A673 (cell line): Measurements from ENCODE around the gene SCYGR6. TPM values are rescaled to one million over a fixed set of nuclear protein-coding genes. Genes with fewer than 3 reads are reported as not detected.

Experiments used
- BruUV-seq: library from RNA; stranded (reverse); fragments of 400-500 nt; replicated peaks from 2 replicates; lab custom pipeline; 2021; lab: Mats Ljungman, UMichigan
- CTCF ChIA-PET: fragments of 300-600 bp; sonication (Branson Sonifier 250); formaldehyde crosslinking; loops from one replicate; lab custom pipeline; 2022; ENCODE audit warnings: antibody characterized with exemption; lab: Charles Lee
- POLR2A ChIA-PET: fragments of 300-600 bp; sonication (Branson Sonifier 250); formaldehyde crosslinking; loops from one replicate; lab custom pipeline; 2022; ENCODE audit warnings: antibody characterized with exemption; ENCODE audit not compliant: low non-redundant PET; lab: Charles Lee
- DNase-seq: peaks from one replicate; pipeline ENCODE4 v3.0.0-alpha.2; 2015; ENCODE audit warnings: low spot score
- H3K27ac ChIP-seq: fragments of 200-600 bp; sonication (generic); 2 replicates; pipeline ENCODE4 v1.5.1; 2016; ENCODE audit warnings: mixed run types, low read depth, mild to moderate bottlenecking, mixed read lengths, antibody characterized with exemption, low read length; ENCODE audit not compliant: poor library complexity, severe bottlenecking
- H3K27me3 ChIP-seq: fragments of 200-600 bp; sonication (generic); replicated peaks from 2 replicates; pipeline ENCODE4 v1.6.1; 2017; ENCODE audit warnings: mixed run types, low read depth, mild to moderate bottlenecking, mixed read lengths, antibody characterized with exemption, low read length; ENCODE audit not compliant: insufficient read depth, poor library complexity
- H3K36me3 ChIP-seq: fragments of 200-600 bp; sonication (generic); 2 replicates; pipeline ENCODE4 v1.6.1; 2016; ENCODE audit warnings: mixed run types, mild to moderate bottlenecking, mixed read lengths, antibody characterized with exemption, low read length; ENCODE audit not compliant: insufficient read depth, poor library complexity, severe bottlenecking
- H3K4me1 ChIP-seq: fragments of 200-600 bp; sonication (generic); 2 replicates; pipeline ENCODE4 v1.6.1; 2017; ENCODE audit warnings: mixed run types, mild to moderate bottlenecking, mixed read lengths, antibody characterized with exemption, low read length; ENCODE audit not compliant: insufficient read depth, poor library complexity, severe bottlenecking
- H3K4me3 ChIP-seq: fragments of 200-600 bp; sonication (generic); 2 replicates; pipeline ENCODE4 v1.5.1; 2016; ENCODE audit warnings: low read depth, mixed run types, mild to moderate bottlenecking, mixed read lengths, low read length; ENCODE audit not compliant: poor library complexity, severe bottlenecking
- H3K9me3 ChIP-seq: fragments of 200-600 bp; sonication (generic); 2 replicates; pipeline ENCODE4 v1.6.1; 2016; ENCODE audit warnings: mixed run types, low read depth, mild to moderate bottlenecking, mixed read lengths, antibody characterized with exemption, low read length; ENCODE audit not compliant: poor library complexity, severe bottlenecking
- CTCF ChIP-seq: fragments of 300-800, 200-600 bp; sonication (generic); conservative IDR thresholded peaks from 2 replicates; pipeline ENCODE4 v1.5.1; 2017; ENCODE audit warnings: low read depth, mild to moderate bottlenecking, antibody characterized with exemption, low read length, moderate library complexity, mixed read lengths
- EZH2 ChIP-seq: fragments of 200-600 bp; sonication (generic); IDR thresholded peaks from 2 replicates; pipeline ENCODE4 v1.6.1; 2017; ENCODE audit warnings: borderline replicate concordance, low read depth, mild to moderate bottlenecking, mixed read lengths, antibody characterized with exemption, low read length; ENCODE audit not compliant: poor library complexity, severe bottlenecking
- intact Hi-C: fragments of 100-400 bp; cut with micrococcal nuclease; formaldehyde crosslinking; loops from one replicate; pipeline ENCODE4 v1.10.0; 2022; ENCODE audit not compliant: unreplicated experiment
- total RNA-seq: library from RNA; stranded (reverse); gene quantifications from 2 replicates; pipeline ENCODE4 v1.2.3, GENCODE V29; 2021

SCYGR6 gene
- total RNA-seq, 1 experiment from 2014 or later = not detected

- intact Hi-C loops = no loop called here
- TF ChIP-seq CTCF (no peak), EZH2 (no peak)
- no peaks in the 10 kb centered on the region for H3K27me3 ChIP-seq
- no peak overlapping the region for H3K27ac ChIP-seq
- DNase-seq = no peak
- ChIA-PET CTCF (no interaction called here), POLR2A (no interaction called here)
- BruUV-seq = no TSS peak
- H3K36me3 ChIP-seq = no peaks in the 10 kb centered on the region
- no peaks in the 10 kb centered on the region for H3K9me3 ChIP-seq
- H3K4me1 ChIP-seq = no peaks in the 10 kb centered on the region
- H3K4me3 ChIP-seq = no peak overlapping the region
Observed at GRCh38 chr2:227706859-227707258, 17.7 kb downstream of the SCYGR6 start.

- H3K4me3 ChIP-seq = no peak overlapping the region
- BruUV-seq = no TSS peak
Observed at GRCh38 chr2:227703961-227704360, 20.6 kb downstream of the SCYGR6 start.

GRCh38 chr2:227703280-227703732, 21.3 kb downstream of the SCYGR6 start:
- DNase-seq = no peak
- intact Hi-C loops = no loop called here
- POLR2A ChIA-PET = no interaction called here

More at GRCh38 chr2:227703961-227704360, 20.6 kb downstream of the SCYGR6 start:
- TF ChIP-seq EZH2 (no peak), CTCF (no peak)
- intact Hi-C loops = no loop called here
- Histone ChIP-seq H3K27ac (no peak overlapping the region), H3K27me3 (no peaks in the 10 kb centered on the region), H3K36me3 (no peaks in the 10 kb centered on the region), H3K4me1 (no peaks in the 10 kb centered on the region), H3K9me3 (no peaks in the 10 kb centered on the region)
- DNase-seq = no peak
- POLR2A ChIA-PET = no interaction called here
- CTCF ChIA-PET = no interaction called here

GRCh38 chr2:227701556-227701955, 23.0 kb downstream of the SCYGR6 start:
- intact Hi-C loops = no loop called here
- POLR2A ChIA-PET = no interaction called here

More at GRCh38 chr2:227703280-227703732, 21.3 kb downstream of the SCYGR6 start:
- Histone ChIP-seq H3K27ac (no peak overlapping the region), H3K9me3 (no peaks in the 10 kb centered on the region), H3K36me3 (no peaks in the 10 kb centered on the region), H3K4me1 (no peaks in the 10 kb centered on the region), H3K4me3 (no peak overlapping the region), H3K27me3 (no peaks in the 10 kb centered on the region)
- BruUV-seq = no TSS peak
- TF ChIP-seq EZH2 = no peak
- CTCF ChIA-PET = no interaction called here

More at GRCh38 chr2:227701556-227701955, 23.0 kb downstream of the SCYGR6 start:
- TF ChIP-seq EZH2 (no peak), CTCF (no peak)
- no peak overlapping the region for H3K4me3 ChIP-seq
- H3K4me1 ChIP-seq = no peaks in the 10 kb centered on the region
- H3K27me3 ChIP-seq = no peaks in the 10 kb centered on the region
- CTCF ChIA-PET = no interaction called here
- no peaks in the 10 kb centered on the region for H3K36me3 ChIP-seq
- no TSS peak for BruUV-seq
- H3K27ac ChIP-seq = no peak overlapping the region
- peak; percentile 6 for DNase-seq
- no peaks in the 10 kb centered on the region for H3K9me3 ChIP-seq
